ENCODE measurements around the gene ZNF592. TPM values are rescaled to one million over a fixed set of nuclear protein-coding genes. Genes with fewer than 3 reads are reported as not detected.

The ZNF592 gene
- total and polyA plus RNA-seq, 2 experiments from 2014 or later: 8.1 to 19.2 TPM

DNA sequence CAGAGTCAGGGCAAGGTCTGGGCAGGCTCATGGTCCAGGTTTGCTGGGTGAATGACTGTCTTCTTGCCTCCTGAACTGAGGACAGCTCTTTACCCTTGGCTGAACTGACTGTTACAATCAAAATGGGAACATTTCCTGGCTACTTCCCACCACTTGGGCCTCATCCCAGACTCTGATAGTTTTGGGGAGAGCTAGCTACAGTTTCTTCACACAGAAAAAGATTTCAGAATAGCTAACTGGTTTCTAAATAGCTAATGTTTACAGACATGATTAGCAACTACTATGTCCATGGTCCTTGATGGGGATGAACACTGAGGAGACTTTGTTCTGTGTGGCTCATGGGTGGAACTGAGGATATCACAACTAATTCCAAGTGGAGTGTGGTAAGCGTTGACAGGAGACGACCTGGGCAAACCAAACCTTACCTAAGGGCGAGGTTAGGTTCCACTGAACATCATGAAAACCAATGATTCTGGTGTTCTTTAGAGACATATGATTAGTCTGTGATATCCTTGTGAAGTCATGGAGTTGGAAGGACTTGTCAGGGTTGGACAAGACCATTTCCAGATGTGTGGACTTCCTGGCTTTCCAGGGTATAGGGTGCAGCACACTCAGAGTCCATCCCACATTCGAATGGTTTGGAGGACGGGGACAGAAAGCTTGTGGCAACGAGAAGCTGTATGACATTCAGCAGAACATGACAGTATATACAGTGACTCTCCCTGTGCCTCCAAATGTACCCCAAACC lies 76.0 kb downstream of the ZNF592 start:
- Histone ChIP-seq H3K4me3 (no peak overlapping the region), H3K9me3 (ENCODE audit: low read depth) (no peaks in the 10 kb centered on the region), H3K4me1 (ENCODE audit: low read depth) (peaks cover 23% of the 10 kb centered on the region), H3K27ac (no peak overlapping the region), H3K27me3 (no peaks in the 10 kb centered on the region), H3K36me3 (peaks cover 17% of the 10 kb centered on the region)
- peak in 1 of 2 donors; percentile 81 for DNase-seq (ENCODE audit: low read depth in 1 of 2, low spot score in 1 of 2)
- TF ChIP-seq, protein P1, sequence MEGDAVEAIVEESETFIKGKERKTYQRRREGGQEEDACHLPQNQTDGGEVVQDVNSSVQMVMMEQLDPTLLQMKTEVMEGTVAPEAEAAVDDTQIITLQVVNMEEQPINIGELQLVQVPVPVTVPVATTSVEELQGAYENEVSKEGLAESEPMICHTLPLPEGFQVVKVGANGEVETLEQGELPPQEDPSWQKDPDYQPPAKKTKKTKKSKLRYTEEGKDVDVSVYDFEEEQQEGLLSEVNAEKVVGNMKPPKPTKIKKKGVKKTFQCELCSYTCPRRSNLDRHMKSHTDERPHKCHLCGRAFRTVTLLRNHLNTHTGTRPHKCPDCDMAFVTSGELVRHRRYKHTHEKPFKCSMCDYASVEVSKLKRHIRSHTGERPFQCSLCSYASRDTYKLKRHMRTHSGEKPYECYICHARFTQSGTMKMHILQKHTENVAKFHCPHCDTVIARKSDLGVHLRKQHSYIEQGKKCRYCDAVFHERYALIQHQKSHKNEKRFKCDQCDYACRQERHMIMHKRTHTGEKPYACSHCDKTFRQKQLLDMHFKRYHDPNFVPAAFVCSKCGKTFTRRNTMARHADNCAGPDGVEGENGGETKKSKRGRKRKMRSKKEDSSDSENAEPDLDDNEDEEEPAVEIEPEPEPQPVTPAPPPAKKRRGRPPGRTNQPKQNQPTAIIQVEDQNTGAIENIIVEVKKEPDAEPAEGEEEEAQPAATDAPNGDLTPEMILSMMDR (IDR thresholded peaks at IDR 0.05; ENCODE audit: low read depth, low read length): no peak

DNA sequence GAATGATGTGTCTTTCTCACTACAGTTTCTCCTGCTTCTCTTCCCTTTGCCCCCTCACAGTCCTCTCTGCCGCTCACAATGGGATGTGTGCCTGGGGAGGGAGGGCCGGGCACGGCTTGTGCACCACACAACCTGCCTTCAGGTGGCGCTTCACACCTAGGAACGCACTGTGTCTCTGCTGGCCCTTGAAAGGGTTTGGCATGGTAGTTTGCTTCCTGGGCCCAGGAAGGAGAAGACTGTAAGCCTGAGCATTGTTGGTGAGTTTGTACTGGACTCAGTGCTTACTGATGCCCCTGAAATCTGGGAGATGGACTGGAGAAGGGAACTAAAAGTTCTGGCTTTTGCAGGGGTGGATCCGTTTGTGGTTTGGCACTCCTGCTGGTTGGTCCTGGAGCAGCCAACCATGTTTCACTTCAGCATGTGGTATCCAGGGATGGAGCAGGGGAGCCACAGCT lies 78.0 kb downstream of the ZNF592 start:
- Histone ChIP-seq H3K27me3 (no peaks in the 10 kb centered on the region), H3K4me1 (ENCODE audit: low read depth) (peaks cover 5% of the 10 kb centered on the region), H3K27ac (peak overlapping the region; percentile 32), H3K36me3 (peaks cover 25% of the 10 kb centered on the region), H3K9me3 (ENCODE audit: low read depth) (no peaks in the 10 kb centered on the region), H3K4me3 (no peak overlapping the region)
- TF ChIP-seq, protein P1 (IDR thresholded peaks at IDR 0.05; ENCODE audit: low read depth, low read length): peak; percentile 20
- peak; percentile 42 to 54 for DNase-seq (ENCODE audit: low read depth in 1 of 2, low spot score in 1 of 2)

DNA sequence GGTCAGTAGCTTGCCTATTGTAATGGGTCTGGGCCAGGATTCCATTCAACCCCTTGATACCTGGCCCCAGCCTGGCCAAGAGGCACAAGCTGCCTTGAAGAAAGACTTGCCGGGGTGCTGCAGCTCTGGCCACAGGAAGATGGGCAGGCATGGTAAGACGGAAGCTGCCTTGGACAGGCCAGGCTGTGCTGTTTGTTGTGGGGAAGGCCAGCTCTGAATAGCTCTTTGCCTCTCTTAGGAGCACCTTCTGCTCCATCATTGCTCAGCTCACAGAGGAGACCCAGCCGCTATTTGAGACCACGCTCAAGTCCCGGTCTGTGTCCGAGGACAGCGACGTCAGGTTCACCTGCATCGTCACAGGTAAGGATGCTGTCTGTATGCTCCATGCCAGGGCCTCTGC lies 78.9 kb downstream of the ZNF592 start:
- no peaks in the 10 kb centered on the region for H3K9me3 ChIP-seq (ENCODE audit: low read depth)
- H3K36me3 ChIP-seq: peaks cover 25% of the 10 kb centered on the region
- H3K4me3 ChIP-seq: no peak overlapping the region
- no peak for DNase-seq (ENCODE audit: low read depth in 1 of 2, low spot score in 1 of 2)
- TF ChIP-seq, protein P1 (IDR thresholded peaks at IDR 0.05; ENCODE audit: low read depth, low read length): no peak
- H3K4me1 ChIP-seq (ENCODE audit: low read depth): peaks cover 5% of the 10 kb centered on the region
- H3K27me3 ChIP-seq: no peaks in the 10 kb centered on the region
- H3K27ac ChIP-seq: no peak overlapping the region

DNA sequence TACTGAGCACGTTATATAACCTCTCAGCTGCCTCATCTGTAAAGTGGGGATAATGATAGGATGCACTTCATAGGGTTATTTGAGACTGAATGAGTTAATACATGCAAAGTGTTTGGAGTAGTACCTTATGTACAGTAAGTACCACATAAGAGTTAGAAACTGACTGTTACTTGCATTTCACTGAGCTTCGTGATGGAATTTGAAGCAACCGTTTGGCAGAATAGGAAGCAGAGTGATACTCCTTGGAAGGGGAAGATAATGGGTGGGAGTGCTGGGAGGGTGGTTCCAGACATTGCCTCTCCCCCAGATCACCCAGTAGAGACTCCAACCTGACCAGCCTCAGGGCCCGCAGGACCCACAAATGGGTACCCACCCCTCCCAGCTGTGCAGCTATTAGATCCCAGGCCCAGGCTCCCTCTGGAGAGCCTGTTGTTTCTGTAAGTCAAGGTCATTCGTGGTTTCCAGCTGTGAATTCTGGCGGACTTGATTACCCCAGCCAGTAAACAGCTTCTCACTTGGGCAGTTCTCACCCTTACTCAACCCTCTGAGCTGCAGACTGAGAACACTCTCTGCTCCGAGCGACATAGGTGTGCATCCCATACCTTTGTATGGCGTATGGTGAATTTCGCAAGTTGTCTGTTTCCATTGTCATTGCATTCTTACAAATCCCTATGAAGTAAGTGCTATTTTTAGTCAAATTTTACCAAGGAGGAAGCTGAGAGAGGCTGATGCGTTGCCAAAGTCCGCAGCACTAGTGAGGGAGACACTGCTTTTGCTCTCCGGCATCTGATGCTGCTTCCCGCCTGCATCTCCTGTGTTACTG lies 79.9 kb downstream of the ZNF592 start:
- peak; percentile 36 to 37 for DNase-seq (ENCODE audit: low read depth in 1 of 2, low spot score in 1 of 2)
- Histone ChIP-seq H3K4me3 (no peak overlapping the region), H3K36me3 (peaks cover 34% of the 10 kb centered on the region), H3K27me3 (no peaks in the 10 kb centered on the region), H3K9me3 (ENCODE audit: low read depth) (no peaks in the 10 kb centered on the region), H3K27ac (peak overlapping the region; percentile 58), H3K4me1 (ENCODE audit: low read depth) (peaks cover 5% of the 10 kb centered on the region)
- TF ChIP-seq, protein P1 (IDR thresholded peaks at IDR 0.05; ENCODE audit: low read depth, low read length): no peak

DNA sequence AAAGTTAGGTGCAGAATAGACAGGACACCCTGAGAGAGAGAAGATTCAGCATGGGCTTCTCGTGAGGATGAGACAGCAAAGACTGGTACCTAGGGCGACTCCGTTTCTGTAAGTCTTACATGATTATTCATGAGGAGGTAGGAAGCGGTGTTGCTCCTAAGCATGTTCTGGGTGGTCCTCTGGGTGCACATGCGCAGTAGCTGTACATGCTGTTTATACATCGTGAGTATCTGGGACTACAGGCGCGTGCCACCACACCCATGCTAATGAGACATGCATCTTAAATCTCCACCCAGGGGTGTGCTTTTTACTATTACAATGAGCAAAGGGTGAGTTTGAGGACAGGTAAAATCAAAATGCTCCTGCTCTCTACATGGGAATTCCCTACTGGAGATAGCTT lies 81.0 kb downstream of the ZNF592 start:
- no peaks in the 10 kb centered on the region for H3K9me3 ChIP-seq (ENCODE audit: low read depth)
- no peak overlapping the region for H3K4me3 ChIP-seq
- peaks cover 43% of the 10 kb centered on the region for H3K36me3 ChIP-seq
- TF ChIP-seq, protein P1 (IDR thresholded peaks at IDR 0.05; ENCODE audit: low read depth, low read length): no peak
- DNase-seq (ENCODE audit: low read depth in 1 of 2, low spot score in 1 of 2): no peak
- peak overlapping the region; percentile 8 for H3K27ac ChIP-seq
- peaks cover 5% of the 10 kb centered on the region for H3K4me1 ChIP-seq (ENCODE audit: low read depth)
- H3K27me3 ChIP-seq: no peaks in the 10 kb centered on the region
